HEK293 (cell line): Measurements from ENCODE around the gene GALNT8.

Experiments used
- CTCF ChIA-PET: fragments of 350-600 bp; formaldehyde crosslinking; extraction: SDS; loops from one replicate; lab custom pipeline; 2021; ENCODE audit warnings: antibody characterized with exemption; lab: Yijun Ruan, JAX
- POLR2A ChIA-PET: fragments of 300-600 bp; formaldehyde crosslinking; extraction: SDS; loops from one replicate; lab custom pipeline; 2020; ENCODE audit warnings: antibody characterized with exemption, inconsistent platforms; lab: Yijun Ruan, JAX
- H3K27ac ChIP-seq: fragments of 200-500 bp; sonication (Bioruptor generic); 2 replicates; pipeline ENCODE4 v1.5.1; 2014; ENCODE audit warnings: low read depth, low read length, control low read depth, inconsistent platforms; ENCODE audit errors: extremely low read depth
- H3K36me3 ChIP-seq, 2 experiments: fragments of 200-500 bp in 1 of 2; sonication (Bioruptor generic) in 1 of 2; 1 replicate in 1 of 2; 2 replicates in 1 of 2; pipeline ENCODE4 v1.5.1; 2014 to 2017; ENCODE audit warnings: inconsistent platforms in 2 of 2, low read length in 2 of 2; ENCODE audit not compliant: control insufficient read depth in 2 of 2, insufficient read depth in 1 of 2
- H3K4me1 ChIP-seq: fragments of 200-500 bp; sonication (Bioruptor generic); 2 replicates; pipeline ENCODE4 v1.5.1; 2014; ENCODE audit warnings: mild to moderate bottlenecking, low read length, inconsistent platforms; ENCODE audit not compliant: control insufficient read depth, insufficient read depth
- H3K4me3 ChIP-seq: 2 replicates; pipeline ENCODE4 v1.5.1; 2011; ENCODE audit warnings: low read depth, mild to moderate bottlenecking, control low read depth, low read length, moderate library complexity
- H3K9me3 ChIP-seq: fragments of 200-500 bp; sonication (Bioruptor generic); 2 replicates; pipeline ENCODE4 v1.5.1; 2014; ENCODE audit warnings: low read depth, low read length, inconsistent platforms; ENCODE audit not compliant: control insufficient read depth, insufficient read depth
- IKZF3 ChIP-seq: fragments of 450-650 bp; IDR thresholded peaks from 2 replicates; pipeline ENCODE4 v1.5.0; 2018; ENCODE audit warnings: missing biosample characterization, mild to moderate bottlenecking, missing genetic modification characterization, moderate library complexity
- MEIS1 ChIP-seq: sonication (generic); formaldehyde crosslinking; IDR thresholded peaks from 2 replicates; pipeline ENCODE4 v1.8.1; 2022; ENCODE audit warnings: missing genetic modification reagents, mild to moderate bottlenecking, borderline replicate concordance
- RBAK ChIP-seq: fragments of 450-650 bp; formaldehyde crosslinking; IDR thresholded peaks from 2 replicates; pipeline ENCODE4 v1.5.1; 2016; ENCODE audit warnings: missing biosample characterization, missing genetic modification characterization
- REPIN1 ChIP-seq: fragments of 450-650 bp; formaldehyde crosslinking; IDR thresholded peaks from 2 replicates; pipeline ENCODE4 v1.5.1; 2017; ENCODE audit warnings: missing biosample characterization, missing genetic modification characterization, low read depth
- SCRT2 ChIP-seq: fragments of 450-650 bp; formaldehyde crosslinking; IDR thresholded peaks from 2 replicates; pipeline ENCODE4 v1.5.1; 2016; ENCODE audit warnings: missing biosample characterization, missing genetic modification characterization
- SP7 ChIP-seq: fragments of 450-650 bp; formaldehyde crosslinking; IDR thresholded peaks from 2 replicates; pipeline ENCODE4 v1.5.1; 2016; ENCODE audit warnings: missing biosample characterization, missing genetic modification characterization
- ZBTB17 ChIP-seq: fragments of 450-650 bp; formaldehyde crosslinking; IDR thresholded peaks from 2 replicates; pipeline ENCODE4 v1.5.1; 2016; ENCODE audit warnings: missing biosample characterization, missing genetic modification characterization
- ZIC2 ChIP-seq: fragments of 450-650 bp; formaldehyde crosslinking; IDR thresholded peaks from 2 replicates; pipeline ENCODE4 v1.5.1; 2016; ENCODE audit warnings: missing biosample characterization, missing genetic modification characterization
- ZNF121 ChIP-seq: fragments of 450-650 bp; formaldehyde crosslinking; IDR thresholded peaks from 2 replicates; pipeline ENCODE4 v1.5.1; 2016; ENCODE audit warnings: missing biosample characterization, missing genetic modification characterization
- ZNF146 ChIP-seq: fragments of 450-650 bp; formaldehyde crosslinking; IDR thresholded peaks from 2 replicates; pipeline ENCODE4 v1.5.1; 2016; ENCODE audit warnings: missing biosample characterization, missing genetic modification characterization
- ZNF157 ChIP-seq: fragments of 450-650 bp; formaldehyde crosslinking; IDR thresholded peaks from 2 replicates; pipeline ENCODE4 v1.5.1; 2016; ENCODE audit warnings: missing biosample characterization, missing genetic modification characterization
- ZNF169 ChIP-seq: fragments of 450-650 bp; formaldehyde crosslinking; IDR thresholded peaks from 2 replicates; pipeline ENCODE4 v1.5.1; 2016; ENCODE audit warnings: missing biosample characterization, missing genetic modification characterization
- ZNF184 ChIP-seq: fragments of 450-650 bp; IDR thresholded peaks from 2 replicates; pipeline ENCODE4 v1.5.1; 2018; ENCODE audit warnings: missing biosample characterization, mild to moderate bottlenecking, missing genetic modification characterization
- ZNF202 ChIP-seq: fragments of 450-650 bp; formaldehyde crosslinking; IDR thresholded peaks from 2 replicates; pipeline ENCODE4 v1.5.1; 2016; ENCODE audit warnings: missing biosample characterization, missing genetic modification characterization, borderline replicate concordance
- ZNF214 ChIP-seq: fragments of 450-650 bp; formaldehyde crosslinking; IDR thresholded peaks from 2 replicates; pipeline ENCODE4 v1.5.1; 2017; ENCODE audit warnings: missing biosample characterization, mild to moderate bottlenecking, missing genetic modification characterization, borderline replicate concordance
- ZNF548 ChIP-seq: fragments of 450-650 bp; formaldehyde crosslinking; IDR thresholded peaks from 2 replicates; pipeline ENCODE4 v1.5.1; 2016; ENCODE audit warnings: missing biosample characterization, missing genetic modification characterization
- ZNF571 ChIP-seq: fragments of 450-650 bp; formaldehyde crosslinking; IDR thresholded peaks from 2 replicates; pipeline ENCODE4 v1.5.0; 2017; ENCODE audit warnings: missing biosample characterization, missing genetic modification characterization
- ZNF600 ChIP-seq: fragments of 450-650 bp; formaldehyde crosslinking; IDR thresholded peaks from 2 replicates; pipeline ENCODE4 v1.5.1; 2016; ENCODE audit warnings: missing biosample characterization, missing genetic modification characterization
- ZNF626 ChIP-seq: fragments of 450-650 bp; sonication (Bioruptor Pico); formaldehyde crosslinking; IDR thresholded peaks from 2 replicates; pipeline ENCODE4 v1.5.1; 2018; ENCODE audit warnings: missing biosample characterization, missing genetic modification characterization, inconsistent platforms
- ZNF629 ChIP-seq: fragments of 450-650 bp; formaldehyde crosslinking; IDR thresholded peaks from 2 replicates; pipeline ENCODE4 v1.5.1; 2017; ENCODE audit warnings: missing biosample characterization, missing genetic modification characterization
- ZNF664 ChIP-seq: fragments of 450-650 bp; formaldehyde crosslinking; IDR thresholded peaks from 2 replicates; pipeline ENCODE4 v1.5.1; 2016; ENCODE audit warnings: missing biosample characterization, missing genetic modification characterization
- ZNF677 ChIP-seq: fragments of 450-650 bp; IDR thresholded peaks from 2 replicates; pipeline ENCODE4 v1.5.0; 2018; ENCODE audit warnings: missing biosample characterization, mild to moderate bottlenecking, missing genetic modification characterization, moderate library complexity
- ZNF768 ChIP-seq: fragments of 450-650 bp; formaldehyde crosslinking; IDR thresholded peaks from 2 replicates; pipeline ENCODE4 v1.5.1; 2018; ENCODE audit warnings: missing biosample characterization, mild to moderate bottlenecking, missing genetic modification characterization
- ZSCAN5A ChIP-seq: fragments of 450-650 bp; formaldehyde crosslinking; IDR thresholded peaks from 2 replicates; pipeline ENCODE4 v1.5.1; 2016; ENCODE audit warnings: missing biosample characterization, missing genetic modification characterization
- TF ChIP-seq, protein P1 (sequence below): fragments of 450-650 bp; formaldehyde crosslinking; IDR thresholded peaks from 2 replicates; pipeline ENCODE4 v1.5.1; 2017; ENCODE audit warnings: missing biosample characterization, missing genetic modification characterization

The GALNT8 gene

DNA sequence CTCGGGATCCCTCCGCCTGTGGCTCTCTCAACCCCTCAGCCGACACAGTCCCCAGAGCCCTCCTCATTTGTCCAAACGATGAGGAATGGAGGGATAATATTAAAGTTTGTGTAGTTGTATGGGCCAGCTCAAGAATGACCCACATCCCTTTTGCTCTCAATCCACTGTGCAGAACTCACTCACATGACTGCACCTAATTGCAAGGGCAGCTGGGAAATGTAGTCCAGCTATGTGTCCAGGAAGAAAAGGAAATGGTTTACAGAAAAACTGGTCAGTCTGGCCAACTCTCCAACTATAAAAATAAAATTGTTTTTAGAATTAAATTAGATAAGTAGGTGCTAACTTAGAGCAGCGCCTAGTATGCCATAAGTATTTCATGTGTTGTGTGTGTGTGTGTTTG is 66.6 kb downstream of the GALNT8 start:
- Histone ChIP-seq H3K27ac (no peak overlapping the region), H3K4me1 (no peaks in the 10 kb centered on the region), H3K9me3 (no peaks in the 10 kb centered on the region), H3K36me3 (no peaks in the 10 kb centered on the region), H3K4me3 (no peak overlapping the region)
- CTCF ChIA-PET, result interaction anchor here (1.4 kb wide), 1 partner anchor 28 kb away, joined by 3 read pairs; no protein-coding TSS in a partner anchor
- TF ChIP-seq ZBTB17 (tag by site-specific recombination) (peak; percentile 59), REPIN1 (tag by site-specific recombination) (no peak)
- POLR2A ChIA-PET, result no interaction called here

DNA sequence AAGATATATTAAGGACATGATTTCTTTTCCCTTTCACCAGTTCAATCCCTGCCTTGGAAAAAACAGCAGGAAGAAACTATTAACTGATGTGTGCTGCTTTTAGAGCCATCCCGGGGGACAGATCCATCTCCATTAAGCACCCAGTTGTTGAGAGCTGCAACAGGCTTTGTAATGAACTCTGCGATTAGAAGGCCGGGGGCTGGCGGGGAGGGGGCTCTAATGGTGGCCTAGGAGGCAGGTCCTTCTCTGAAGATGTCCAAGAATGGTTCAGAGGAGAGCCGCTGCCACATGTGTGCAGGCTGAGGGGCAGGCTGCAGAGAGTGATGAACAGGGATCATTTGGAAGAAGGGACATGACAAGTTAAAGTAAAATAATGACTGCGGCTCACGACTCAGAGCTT is 67.8 kb downstream of the GALNT8 start:
- ChIA-PET POLR2A (no interaction called here), CTCF (interaction anchor here (1.2 kb wide), 1 partner anchor 30 kb away, joined by 6 read pairs; no protein-coding TSS in a partner anchor)
- no peak overlapping the region for H3K27ac ChIP-seq
- no peaks in the 10 kb centered on the region for H3K4me1 ChIP-seq
- H3K4me3 ChIP-seq, result no peak overlapping the region
- no peak for TF ChIP-seq ZNF202 (tag by site-specific recombination)
- TF ChIP-seq SCRT2 (tag by site-specific recombination), result no peak
- no peak for TF ChIP-seq MEIS1 (CRISPR knock-in tag)
- TF ChIP-seq SP7 (tag by site-specific recombination), result no peak
- no peak for TF ChIP-seq ZNF214 (tag by site-specific recombination)
- TF ChIP-seq ZNF548 (tag by site-specific recombination), result no peak
- TF ChIP-seq IKZF3, result no peak
- TF ChIP-seq ZIC2 (tag by site-specific recombination), result peak; percentile 32
- TF ChIP-seq ZNF169 (tag by site-specific recombination), result no peak
- H3K9me3 ChIP-seq, result no peaks in the 10 kb centered on the region
- no peaks in the 10 kb centered on the region for H3K36me3 ChIP-seq

DNA sequence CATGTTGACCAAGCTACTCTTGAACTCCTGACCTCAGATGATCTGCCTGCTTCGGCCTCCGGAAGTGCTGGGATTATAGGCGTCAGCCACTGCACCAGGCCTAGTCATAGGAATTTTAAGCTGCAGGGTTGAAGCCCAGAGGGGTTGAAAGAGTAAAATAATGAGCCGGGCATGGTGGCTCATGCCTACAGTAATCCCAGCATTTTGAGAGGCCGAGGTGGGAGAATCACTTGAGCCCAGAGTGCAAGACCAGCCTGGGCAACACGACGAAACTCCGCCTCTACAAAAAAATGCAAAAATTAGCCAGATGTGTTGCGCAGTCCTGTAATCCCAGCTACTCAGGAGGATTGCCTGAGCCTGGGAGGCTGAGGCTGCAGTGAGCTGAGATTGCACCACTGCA is 69.6 kb downstream of the GALNT8 start:
- no peaks in the 10 kb centered on the region for H3K9me3 ChIP-seq
- ChIA-PET CTCF (no interaction called here), POLR2A (no interaction called here)
- no peaks in the 10 kb centered on the region for H3K36me3 ChIP-seq
- H3K4me1 ChIP-seq, result no peaks in the 10 kb centered on the region
- H3K4me3 ChIP-seq, result no peak overlapping the region
- H3K27ac ChIP-seq, result no peak overlapping the region
- TF ChIP-seq ZNF157 (tag by site-specific recombination) (no peak), ZNF600 (no peak), ZSCAN5A (tag by site-specific recombination) (no peak), ZNF664 (no peak), ZNF768 (tag by site-specific recombination) (no peak), ZNF677 (no peak), RBAK (no peak)

DNA sequence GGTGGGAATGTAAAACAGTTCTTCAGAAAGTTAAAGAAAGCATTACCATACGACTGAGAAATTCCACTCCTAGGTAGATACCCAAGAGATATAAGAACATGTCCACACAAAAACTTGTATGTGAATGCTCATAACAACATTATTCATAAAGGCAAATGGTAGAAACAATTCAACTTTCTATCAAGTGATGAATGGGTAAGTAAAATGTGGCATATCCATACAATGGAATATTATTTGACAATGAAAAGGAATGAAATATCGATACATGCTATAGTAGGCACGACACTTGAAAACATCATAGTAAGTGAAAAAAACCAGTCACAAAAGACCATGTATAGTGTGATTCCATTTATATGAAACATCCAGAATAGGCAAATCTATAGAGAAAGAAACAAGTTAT is 71.3 kb downstream of the GALNT8 start:
- ChIA-PET POLR2A (no interaction called here), CTCF (no interaction called here)
- Histone ChIP-seq H3K36me3 (no peaks in the 10 kb centered on the region), H3K4me1 (no peaks in the 10 kb centered on the region), H3K27ac (no peak overlapping the region), H3K4me3 (no peak overlapping the region), H3K9me3 (no peaks in the 10 kb centered on the region)
- no peak for TF ChIP-seq ZNF629 (tag by site-specific recombination)
- TF ChIP-seq, protein P1, sequence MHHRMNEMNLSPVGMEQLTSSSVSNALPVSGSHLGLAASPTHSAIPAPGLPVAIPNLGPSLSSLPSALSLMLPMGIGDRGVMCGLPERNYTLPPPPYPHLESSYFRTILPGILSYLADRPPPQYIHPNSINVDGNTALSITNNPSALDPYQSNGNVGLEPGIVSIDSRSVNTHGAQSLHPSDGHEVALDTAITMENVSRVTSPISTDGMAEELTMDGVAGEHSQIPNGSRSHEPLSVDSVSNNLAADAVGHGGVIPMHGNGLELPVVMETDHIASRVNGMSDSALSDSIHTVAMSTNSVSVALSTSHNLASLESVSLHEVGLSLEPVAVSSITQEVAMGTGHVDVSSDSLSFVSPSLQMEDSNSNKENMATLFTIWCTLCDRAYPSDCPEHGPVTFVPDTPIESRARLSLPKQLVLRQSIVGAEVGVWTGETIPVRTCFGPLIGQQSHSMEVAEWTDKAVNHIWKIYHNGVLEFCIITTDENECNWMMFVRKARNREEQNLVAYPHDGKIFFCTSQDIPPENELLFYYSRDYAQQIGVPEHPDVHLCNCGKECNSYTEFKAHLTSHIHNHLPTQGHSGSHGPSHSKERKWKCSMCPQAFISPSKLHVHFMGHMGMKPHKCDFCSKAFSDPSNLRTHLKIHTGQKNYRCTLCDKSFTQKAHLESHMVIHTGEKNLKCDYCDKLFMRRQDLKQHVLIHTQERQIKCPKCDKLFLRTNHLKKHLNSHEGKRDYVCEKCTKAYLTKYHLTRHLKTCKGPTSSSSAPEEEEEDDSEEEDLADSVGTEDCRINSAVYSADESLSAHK (tag by site-specific recombination), result no peak
- TF ChIP-seq ZNF121 (tag by site-specific recombination), result no peak
- TF ChIP-seq ZNF626, result no peak
- TF ChIP-seq ZNF571 (tag by site-specific recombination), result no peak
- peak; percentile 78 for TF ChIP-seq ZNF146 (tag by site-specific recombination)
- TF ChIP-seq ZNF184, result no peak
